AG08395 (cell line): ENCODE results near the gene KIF2C.
"Not testable (repeated sequence)": the region's sequence is repeated elsewhere in the genome, so short reads cannot be mapped to it uniquely, and the experiment has no call there.

Source experiments
- DNase-seq: peaks from one replicate; pipeline ENCODE4 v3.0.0; 2012; ENCODE audit warnings: mixed read lengths, low spot score

The KIF2C gene

GRCh38 chr1:44739307-44740178 is at the start of gene KIF2C:
Gene KIF2C, plus strand, starts transcription at chr1:44739837. Its CDS starts 96 bp downstream, at chr1:44739933.
- peak; percentile 99 for DNase-seq

- no peak for DNase-seq
These were observed 46.5 kb upstream of the KIF2C start for GRCh38 chr1:44693159-44693558.

- no peak for DNase-seq
These were observed 45.7 kb upstream of the KIF2C start for GRCh38 chr1:44693900-44694299.

GRCh38 chr1:44694863-44695478 is 44.7 kb upstream of the KIF2C start:
- DNase-seq: no peak

GRCh38 chr1:44695671-44696070 is 44.0 kb upstream of the KIF2C start:
- DNase-seq: no peak

- DNase-seq: no peak
These were observed 43.5 kb upstream of the KIF2C start for GRCh38 chr1:44696101-44696500.

GRCh38 chr1:44696789-44697345 is 42.8 kb upstream of the KIF2C start:
- no peak for DNase-seq

- DNase-seq: no peak
These were observed 41.5 kb upstream of the KIF2C start for GRCh38 chr1:44698138-44698537.

GRCh38 chr1:44699375-44699774 is 40.3 kb upstream of the KIF2C start:
- DNase-seq: not testable (repeated sequence)

GRCh38 chr1:44700573-44700972 is 39.1 kb upstream of the KIF2C start:
- DNase-seq: no peak

- DNase-seq: no peak
These were observed 38.5 kb upstream of the KIF2C start for GRCh38 chr1:44701141-44701573.

GRCh38 chr1:44705470-44705869 is 34.2 kb upstream of the KIF2C start:
- no peak for DNase-seq

GRCh38 chr1:44705938-44706337 is 33.7 kb upstream of the KIF2C start:
- DNase-seq: no peak

GRCh38 chr1:44707112-44707881 is 32.3 kb upstream of the KIF2C start:
- peak; percentile 95 for DNase-seq

GRCh38 chr1:44707959-44708831 is 31.4 kb upstream of the KIF2C start:
- DNase-seq: peak; percentile 71

- no peak for DNase-seq
These were observed 26.3 kb upstream of the KIF2C start for GRCh38 chr1:44713321-44713781.

- no peak for DNase-seq
These were observed 25.1 kb upstream of the KIF2C start for GRCh38 chr1:44714532-44714931.

- peak; percentile 88 for DNase-seq
These were observed 24.6 kb upstream of the KIF2C start for GRCh38 chr1:44714944-44715571.

- no peak for DNase-seq
These were observed 22.5 kb upstream of the KIF2C start for GRCh38 chr1:44717156-44717555.

- no peak for DNase-seq
These were observed 22.0 kb upstream of the KIF2C start for GRCh38 chr1:44717653-44718052.

GRCh38 chr1:44718091-44718490 is 21.5 kb upstream of the KIF2C start:
- DNase-seq: no peak
